NCI-H460 (cell line): ENCODE results near the gene SHB. TPM values are rescaled to one million over a fixed set of nuclear protein-coding genes. Genes with fewer than 3 reads are reported as not detected.

Experiments
- DNase-seq: peaks from one replicate; pipeline ENCODE4 v3.0.0-alpha.2; 2016; ENCODE audit warnings: low read depth; ENCODE audit errors: extremely low read depth
- small RNA-seq, 2 experiments: library from RNA; depleted of rRNA; stranded (forward); fragments of <200 nt; gene quantifications; one replicate each; pipeline ENCODE3, GENCODE V24; 2014
- total RNA-seq: library from RNA; depleted of rRNA; stranded (reverse); fragments of >200 nt; shearing (Covaris generic); gene quantifications from 2 replicates; pipeline ENCODE4 v1.2.3, GENCODE V29; 2014; rRNA removed

SHB gene
- total RNA-seq, 1 experiment from 2014 or later = 12.5 TPM

DNA sequence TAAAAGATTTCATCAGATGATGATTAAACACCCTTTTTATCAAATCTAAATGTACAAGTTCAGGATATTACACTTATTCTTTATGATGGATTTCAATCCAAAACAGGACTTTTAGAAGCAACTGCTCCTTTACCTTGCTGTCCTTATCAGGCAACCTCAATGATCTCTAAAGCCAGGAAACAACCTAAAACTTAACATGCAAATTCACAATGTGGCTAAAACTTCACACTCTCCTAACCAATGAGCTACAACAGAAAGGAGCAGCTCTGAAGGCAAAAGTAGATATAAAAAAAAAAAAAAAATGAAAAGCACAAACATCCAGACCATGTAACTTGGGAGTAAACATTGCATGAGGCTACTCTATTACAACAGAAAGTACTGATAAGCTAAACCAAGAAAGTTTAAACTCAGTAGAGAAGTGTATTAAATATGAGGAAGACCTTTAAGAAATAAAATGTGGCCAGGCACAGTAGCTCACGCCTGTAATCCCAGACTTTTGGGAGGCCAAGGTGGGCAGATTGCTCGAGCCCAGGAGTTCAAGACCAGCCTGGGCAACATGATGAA is 188.0 kb downstream of the SHB start:
- DNase-seq = no peak

DNA sequence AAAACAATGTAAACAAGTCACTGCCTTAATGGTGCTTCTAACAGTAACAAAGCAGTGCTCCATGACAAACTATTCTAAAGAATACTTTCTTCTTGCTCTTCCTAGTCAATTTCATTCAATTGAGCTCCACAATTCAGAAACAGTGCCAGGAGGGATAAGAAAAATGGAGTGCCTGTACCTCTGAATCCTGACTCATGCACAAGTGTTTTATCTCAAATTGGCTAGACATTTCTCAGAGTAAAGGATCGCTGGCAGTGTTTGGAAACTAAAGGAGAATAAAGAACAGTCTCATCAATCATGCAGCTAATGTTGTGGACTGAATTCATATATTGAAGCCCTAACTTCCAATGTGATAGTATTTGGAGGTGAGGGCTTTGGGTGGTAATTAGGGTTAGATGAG is 192.7 kb downstream of the SHB start:
- no peak for DNase-seq

DNA sequence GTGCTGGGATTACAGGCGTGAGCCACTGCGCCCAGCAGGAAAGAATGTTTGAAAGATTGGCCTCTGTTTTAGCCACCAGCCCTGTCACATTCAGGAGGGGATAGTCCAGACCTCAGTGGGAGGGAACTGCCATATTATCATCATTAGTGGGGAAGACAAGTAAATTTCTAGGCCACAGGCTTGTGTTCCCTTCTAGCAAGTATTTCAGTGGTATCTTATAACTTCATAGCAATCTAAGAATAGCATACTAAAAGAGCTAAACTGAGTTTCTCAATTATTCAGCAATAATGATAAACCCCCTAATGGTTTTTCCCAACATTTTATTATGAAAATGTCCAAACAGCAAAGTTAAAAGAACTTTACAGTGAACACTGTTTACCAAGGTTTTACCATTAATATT is 195.1 kb downstream of the SHB start:
- no peak for DNase-seq

DNA sequence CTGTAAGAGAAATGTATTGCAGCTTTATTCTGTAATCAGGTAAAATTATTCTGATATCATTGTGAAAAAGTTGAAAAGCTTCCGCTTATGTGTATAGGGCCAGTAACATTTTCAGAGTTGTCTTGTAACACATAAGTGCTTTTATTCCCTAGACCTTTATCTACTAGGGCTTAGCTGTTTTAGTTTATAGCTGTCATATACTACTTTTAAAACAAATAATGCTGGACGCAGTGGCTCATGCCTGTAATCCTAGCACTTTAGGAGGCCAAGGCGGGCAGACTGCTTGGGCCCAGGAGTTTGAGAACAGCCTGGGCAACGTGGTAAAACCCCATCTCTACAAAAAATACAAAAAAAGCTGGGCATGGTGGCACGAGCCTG is 198.2 kb downstream of the SHB start:
- no peak for DNase-seq

DNA sequence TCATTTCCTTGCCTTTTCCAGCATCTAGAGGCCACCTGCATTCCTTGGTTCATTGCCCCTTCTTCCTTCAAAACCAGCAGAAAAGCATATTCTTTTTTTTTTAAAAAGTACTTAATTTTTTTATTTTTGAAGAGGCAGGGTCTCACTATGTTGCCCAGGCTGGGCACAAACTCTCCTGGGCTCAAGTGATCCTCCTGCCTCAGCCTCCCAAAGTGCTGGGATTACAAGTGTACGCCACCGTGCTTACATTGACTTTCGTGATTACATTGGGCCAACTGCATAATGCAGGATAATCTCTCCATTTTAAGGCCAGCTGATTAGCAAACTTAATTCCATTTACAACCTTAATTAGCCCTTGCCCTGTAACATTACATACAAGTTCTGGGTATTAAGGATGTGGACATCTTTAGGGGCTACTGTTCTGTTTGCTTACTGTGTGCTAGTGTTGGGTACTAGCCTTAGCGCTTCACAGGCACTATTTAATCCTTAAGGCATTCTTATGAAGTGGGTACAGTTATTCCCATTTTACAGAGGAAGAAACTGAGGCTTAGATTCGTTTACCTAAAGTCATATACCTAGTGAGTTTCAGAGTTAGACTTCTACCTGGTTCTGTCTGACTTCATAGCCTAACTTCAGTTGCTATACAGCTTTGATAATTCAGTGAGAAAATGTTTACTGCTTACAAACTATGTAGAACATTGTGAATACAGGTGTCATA is 198.8 kb downstream of the SHB start:
- no peak for DNase-seq

Small RNAs within 50 kb of the gene (small RNA-seq; reads per million reads assigned to genes)
- gene RNU7-124P = 0 reads per million in 2 experiments

Other genes starting within 250 kb of the SHB start
- gene SLC25A51, start 165.1 kb downstream of the SHB start, total RNA-seq = 31.8 and 33.0 TPM in 2 replicates